Measurements from ENCODE around the gene KRTAP4-9.
A peak's percentile ranks its signal among the peaks of the same experiment; 100 is the strongest.
"Not testable (repeated sequence)": the region's sequence is repeated elsewhere in the genome, so short reads cannot be mapped to it uniquely, and the experiment has no call there.

Gene KRTAP4-9

GRCh38 chr17:41133880-41134735, 28.9 kb downstream of the KRTAP4-9 start:
- DNase-seq: no peak

- not testable (repeated sequence) for DNase-seq
Observed at GRCh38 chr17:41139865-41140264, 34.7 kb downstream of the KRTAP4-9 start.

- peak; percentile 20 for DNase-seq
Observed at GRCh38 chr17:41140360-41141131, 35.4 kb downstream of the KRTAP4-9 start, which contains the start of gene KRTAP4-6. KRTAP4-6 (minus strand) TSS chr17:41140544; CDS start chr17:41140487, 57 bp downstream.

GRCh38 chr17:41141361-41141760, 36.2 kb downstream of the KRTAP4-9 start:
- no peak for DNase-seq

GRCh38 chr17:41144846-41145245, 39.7 kb downstream of the KRTAP4-9 start:
- no peak for DNase-seq

- no peak for DNase-seq
Observed at GRCh38 chr17:41145261-41145660, 40.1 kb downstream of the KRTAP4-9 start.

GRCh38 chr17:41147531-41148204, 42.5 kb downstream of the KRTAP4-9 start:
- no peak for DNase-seq

- not testable (repeated sequence) for DNase-seq
Observed at GRCh38 chr17:41148971-41149651, 43.9 kb downstream of the KRTAP4-9 start.

GRCh38 chr17:41149652-41149985, 44.4 kb downstream of the KRTAP4-9 start, which contains the start of gene KRTAP4-5:
KRTAP4-5 (minus strand) TSS chr17:41149825; CDS start chr17:41149767, 58 bp downstream.
- DNase-seq: no peak

- DNase-seq: no peak
Observed at GRCh38 chr17:41150026-41150425, 44.8 kb downstream of the KRTAP4-9 start.

GRCh38 chr17:41151525-41151924, 46.3 kb downstream of the KRTAP4-9 start:
- DNase-seq: no peak

GRCh38 chr17:41153856-41154255, 48.7 kb downstream of the KRTAP4-9 start:
- no peak for DNase-seq

Measured in DMS53 (cell line).